NCI-H82 (cell line): Measurements from ENCODE around the gene CFAP300.

Source experiments
- DNase-seq: peaks from one replicate; lab custom pipeline; 2025; lab: John Stamatoyannopoulos, UW

CFAP300 gene

GRCh38 chr11:102073253-102073652, 26.0 kb downstream of the CFAP300 start:
- DNase-seq = no peak

DNA sequence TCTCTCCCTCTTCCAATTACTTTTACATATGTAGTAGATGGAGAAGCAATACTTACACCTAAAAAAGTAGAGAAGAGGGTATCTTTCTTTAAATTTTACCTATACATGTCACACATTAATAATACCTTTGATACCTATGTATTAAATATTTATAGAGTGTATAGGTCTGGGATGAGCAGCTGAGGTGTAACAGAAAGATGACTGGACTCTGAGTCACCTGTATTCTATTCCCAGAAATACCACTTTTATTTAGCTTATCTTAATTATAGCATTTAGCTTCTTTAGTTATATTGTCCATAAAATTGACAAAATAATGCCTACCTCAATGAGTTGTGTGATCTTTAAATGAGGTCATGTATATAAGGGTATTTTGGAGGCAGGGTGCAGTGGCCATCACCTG, 32.4 kb downstream of the CFAP300 start:
- no peak for DNase-seq

DNA sequence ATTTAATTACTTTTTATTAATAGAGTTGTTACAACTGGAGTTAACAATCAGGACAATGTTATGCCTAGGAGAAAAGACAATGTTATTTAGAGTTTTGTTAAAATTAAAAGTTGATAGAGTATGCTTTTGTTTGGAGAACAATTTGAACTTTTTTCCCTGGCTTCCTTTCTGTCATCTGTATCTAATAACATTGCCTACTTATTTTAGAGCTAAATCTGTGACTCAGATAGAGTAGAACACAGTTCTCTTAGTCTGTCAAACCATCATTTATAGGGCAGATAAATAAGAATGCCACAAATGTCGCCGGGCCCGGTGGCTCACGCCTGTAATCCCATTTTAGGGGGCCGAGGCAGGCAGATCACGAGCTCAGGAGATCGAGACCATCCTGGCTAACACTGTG, 34.1 kb downstream of the CFAP300 start:
- DNase-seq = no peak

- no peak for DNase-seq
Measured at GRCh38 chr11:102085864-102086551, 38.8 kb downstream of the CFAP300 start.

DNA sequence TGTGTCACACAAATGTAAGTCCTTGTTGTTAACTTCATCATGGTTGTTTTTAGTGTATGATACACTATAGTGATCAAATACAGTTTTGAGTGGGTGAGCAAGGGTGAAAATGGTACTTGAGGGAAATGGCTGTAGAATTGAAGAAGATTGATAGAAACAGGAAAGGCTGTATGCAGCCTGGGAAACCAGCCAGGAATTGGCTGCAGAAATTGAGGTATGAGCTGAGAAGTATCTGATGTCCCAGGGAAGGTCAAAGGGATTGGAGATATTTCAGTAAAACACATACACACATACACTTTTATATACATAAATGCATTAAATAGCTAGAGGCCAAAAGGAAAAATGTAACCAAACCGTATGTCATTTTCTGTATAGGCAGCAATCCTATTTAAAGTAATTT, 49.9 kb downstream of the CFAP300 start:
- no peak for DNase-seq

DNA sequence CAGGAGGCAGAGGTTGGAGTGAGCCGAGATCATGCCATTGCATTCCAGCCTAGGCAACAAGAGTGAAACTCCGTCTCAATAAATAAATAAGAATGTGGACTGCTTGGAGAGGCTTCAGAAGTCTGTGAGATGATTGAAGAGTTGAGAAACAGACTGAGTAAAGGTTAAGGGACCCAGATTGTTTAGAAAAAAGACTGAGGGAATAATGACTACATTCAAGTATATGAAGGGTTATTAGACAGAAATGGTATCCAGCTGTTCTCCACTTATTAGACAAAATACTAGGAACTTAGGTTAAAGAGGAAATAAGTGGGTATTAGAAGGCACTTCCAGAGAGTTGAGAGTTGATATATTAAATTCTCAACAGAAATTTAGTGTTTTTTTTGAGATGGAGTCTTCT, 52.5 kb downstream of the CFAP300 start:
- DNase-seq = no peak

DNA sequence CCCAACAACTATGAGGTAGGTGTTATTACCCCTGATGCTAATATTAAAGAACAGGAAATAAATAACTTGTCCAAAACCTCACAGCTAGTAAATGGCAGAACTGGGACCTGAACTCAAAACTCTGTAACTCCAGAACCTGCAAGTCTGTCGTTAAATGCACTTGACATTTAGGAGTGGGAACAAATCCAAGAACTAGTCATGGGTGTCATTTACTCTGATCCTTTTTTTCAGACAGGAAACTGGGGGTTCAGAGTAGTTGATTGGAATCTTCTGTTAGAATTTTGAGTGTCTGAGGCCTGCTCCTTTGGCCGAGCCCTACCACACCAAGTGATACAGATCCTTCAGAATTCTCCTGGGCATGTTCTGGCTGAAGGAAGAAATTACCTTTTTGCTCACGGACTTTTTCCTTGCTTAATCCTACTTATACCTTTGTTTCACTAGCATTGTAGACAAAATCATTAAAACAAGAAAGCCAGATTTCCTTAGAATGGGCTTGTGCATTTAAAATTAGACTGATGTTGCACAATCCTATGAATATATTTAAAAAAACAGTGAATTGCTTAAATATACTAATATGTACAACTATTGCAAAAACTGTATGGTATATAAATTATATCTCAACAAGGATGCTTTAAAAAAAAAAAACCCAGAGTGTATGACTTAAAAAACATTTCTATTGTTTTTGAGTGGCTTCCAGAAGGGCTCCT, 61.6 kb downstream of the CFAP300 start:
- DNase-seq = no peak

DNA sequence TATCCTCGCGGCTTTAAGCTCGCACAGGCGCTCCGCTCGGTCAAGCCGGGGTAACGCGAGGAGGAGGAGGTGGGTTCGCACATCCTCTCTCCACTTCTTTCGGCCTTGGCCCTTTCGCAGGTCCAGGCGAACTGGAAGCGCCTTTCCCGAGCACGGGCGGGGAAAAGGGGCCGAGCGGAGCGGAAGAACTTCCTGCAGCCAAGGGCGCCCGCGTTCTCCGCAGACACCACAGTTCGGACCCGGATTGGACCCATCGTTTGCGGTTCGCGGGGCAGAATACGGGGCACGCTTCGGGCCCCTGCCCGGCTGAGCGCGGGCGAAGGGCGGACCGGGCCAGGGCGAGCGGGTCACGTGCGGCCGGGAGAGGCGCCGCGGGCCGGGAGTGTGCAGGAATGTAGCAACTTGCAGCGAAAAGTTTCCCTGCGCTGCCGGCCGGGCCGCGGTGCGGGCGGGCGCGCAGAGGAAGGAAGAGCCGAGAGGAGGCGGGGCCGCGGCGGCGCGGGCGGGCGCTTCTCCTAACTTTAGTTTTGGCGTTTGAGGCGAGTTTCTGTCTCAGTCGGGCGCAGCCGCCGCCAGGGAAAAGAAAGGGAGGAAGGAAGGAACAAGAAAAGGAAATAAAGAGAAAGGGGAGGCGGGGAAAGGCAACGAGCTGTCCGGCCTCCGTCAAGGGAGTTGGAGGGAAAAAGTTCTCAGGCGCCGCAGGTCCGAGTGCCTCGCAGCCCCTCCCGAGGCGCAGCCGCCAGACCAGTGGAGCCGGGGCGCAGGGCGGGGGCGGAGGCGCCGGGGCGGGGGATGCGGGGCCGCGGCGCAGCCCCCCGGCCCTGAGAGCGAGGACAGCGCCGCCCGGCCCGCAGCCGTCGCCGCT, 62.9 kb downstream of the CFAP300 start, which contains the start of gene YAP1:
YAP1 (plus strand) TSS at position 552 of the 865 bp plus-strand sequence. CDS start 402 bp downstream, outside the sequence.
- DNase-seq = peak; percentile 40

GRCh38 chr11:102110761-102111010, 63.4 kb downstream of the CFAP300 start:
- no peak for DNase-seq

DNA sequence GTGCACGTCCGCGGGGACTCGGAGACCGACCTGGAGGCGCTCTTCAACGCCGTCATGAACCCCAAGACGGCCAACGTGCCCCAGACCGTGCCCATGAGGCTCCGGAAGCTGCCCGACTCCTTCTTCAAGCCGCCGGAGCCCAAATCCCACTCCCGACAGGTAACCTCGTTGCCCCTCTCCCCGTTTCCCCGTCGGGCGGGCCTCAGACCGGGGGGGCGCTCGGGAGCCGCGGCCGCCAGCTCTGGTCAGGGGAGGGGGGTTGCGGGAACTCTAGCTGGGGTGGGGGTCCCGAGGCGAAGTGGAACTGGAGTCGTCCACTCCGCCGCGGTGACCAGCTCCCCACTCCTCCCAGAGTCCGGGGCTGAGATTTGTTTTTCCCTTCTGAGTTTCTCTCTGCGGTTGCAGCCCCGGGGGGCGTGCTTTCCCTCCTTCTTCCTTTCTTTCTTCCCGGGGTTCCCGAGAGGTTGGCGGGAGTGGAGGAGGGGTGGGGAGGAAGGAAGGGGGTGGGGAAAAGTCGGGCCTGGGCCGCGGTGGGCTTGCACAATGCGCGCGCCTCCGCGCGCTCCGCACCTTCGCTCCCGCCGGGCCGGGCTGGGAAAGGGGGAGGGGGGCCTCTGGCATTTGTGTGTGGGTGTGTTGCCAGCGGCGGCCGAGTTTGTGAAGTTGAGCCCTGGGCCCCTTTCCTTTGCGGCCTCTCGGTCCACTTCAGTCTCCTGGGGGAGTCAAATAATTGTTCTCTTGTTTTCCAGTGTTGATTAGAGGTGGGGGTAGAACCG, 64.0 kb downstream of the CFAP300 start:
- no peak for DNase-seq

GRCh38 chr11:102111787-102112508, 64.7 kb downstream of the CFAP300 start:
- no peak for DNase-seq

GRCh38 chr11:102112509-102112821, 65.2 kb downstream of the CFAP300 start:
- DNase-seq = no peak

GRCh38 chr11:102114032-102114431, 66.8 kb downstream of the CFAP300 start:
- no peak for DNase-seq

- DNase-seq = no peak
Measured at GRCh38 chr11:102115557-102115956, 68.3 kb downstream of the CFAP300 start.

DNA sequence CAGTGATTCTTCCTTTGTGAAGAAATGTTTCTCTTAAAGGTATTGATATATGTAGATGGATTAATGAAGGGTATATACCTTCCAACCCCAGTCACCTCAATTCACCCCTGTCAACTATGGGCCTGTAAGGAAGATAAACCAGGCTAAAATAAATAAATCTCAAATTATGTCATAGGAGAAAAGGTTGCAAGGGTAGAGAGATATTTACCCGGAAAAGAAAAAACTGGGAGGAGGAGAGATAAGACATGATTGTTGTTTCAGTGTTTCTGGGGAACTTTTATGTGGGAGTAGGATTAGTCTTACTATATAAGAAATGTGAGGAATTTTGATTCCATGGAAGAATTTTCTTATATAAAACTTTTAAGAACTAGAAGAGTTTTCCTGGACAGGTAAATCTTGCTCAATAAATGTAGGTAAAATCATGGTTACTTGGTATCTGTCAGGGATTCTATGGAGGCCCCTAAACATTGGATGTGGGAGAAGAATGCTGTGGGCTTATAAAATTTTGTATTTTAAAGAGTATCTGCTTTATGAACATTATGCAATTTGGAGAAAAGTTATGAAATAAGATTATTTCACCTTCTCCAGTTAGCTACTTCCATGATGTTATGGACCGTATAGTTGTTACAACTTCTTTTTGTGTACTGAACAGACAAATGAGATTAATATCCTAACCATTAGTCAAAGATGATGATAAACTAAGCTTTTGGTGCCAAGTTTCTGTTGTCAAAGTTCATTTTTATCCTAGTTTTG, 69.4 kb downstream of the CFAP300 start:
- DNase-seq = no peak

GRCh38 chr11:102117472-102118113, 70.4 kb downstream of the CFAP300 start:
- no peak for DNase-seq

- no peak for DNase-seq
Measured at GRCh38 chr11:102118937-102119336, 71.7 kb downstream of the CFAP300 start.

GRCh38 chr11:102119997-102120396, 72.8 kb downstream of the CFAP300 start:
- DNase-seq = no peak

- DNase-seq = no peak
Measured at GRCh38 chr11:102120437-102120973, 73.3 kb downstream of the CFAP300 start.

- no peak for DNase-seq
Measured at GRCh38 chr11:102121329-102121728, 74.1 kb downstream of the CFAP300 start.
